H1 (cell line): Measurements from ENCODE around the gene PRDM10.

Experiments
- EGR1 ChIP-seq: IDR thresholded peaks from 2 replicates; pipeline ENCODE4 v1.6.1; 2011; ENCODE audit warnings: low read depth, low read length, borderline replicate concordance
- MAX ChIP-seq: IDR thresholded peaks from 2 replicates; pipeline ENCODE4 v1.6.1; 2012; ENCODE audit warnings: inconsistent platforms
- RAD21 ChIP-seq, 2 experiments: IDR thresholded peaks in 1 of 2; conservative IDR thresholded peaks in 1 of 2; 2 replicates each; pipeline ENCODE4 v1.6.1; 2011; ENCODE audit warnings: low read depth in 2 of 2, low read length in 2 of 2, improper control_type of control experiment in 1 of 2, inconsistent platforms in 1 of 2, mild to moderate bottlenecking in 1 of 2, moderate library complexity in 1 of 2
- SAP30 ChIP-seq: fragments of 300-600 bp; sonication (generic); IDR thresholded peaks from 2 replicates; pipeline ENCODE4 v1.7.1; 2012; ENCODE audit warnings: low read length, moderate library complexity, mild to moderate bottlenecking, inconsistent platforms; ENCODE audit not compliant: insufficient read depth, insufficient replicate concordance
- SP2 ChIP-seq: IDR thresholded peaks from 2 replicates; pipeline ENCODE4 v1.6.1; 2012; ENCODE audit warnings: mild to moderate bottlenecking, low read length, inconsistent platforms

- TF ChIP-seq MAX (no peak), SP2 (no peak), EGR1 (no peak), RAD21 (IDR thresholded peaks at IDR 0.05 in 1 of 2, conservative IDR thresholded peaks at IDR 0.05 in 1 of 2; ENCODE audit: low read depth in 2 of 2, low read length in 2 of 2) (no peak), SAP30 (no peak)
Measured at GRCh38 chr11:129976328-129976727, 26.3 kb downstream of the PRDM10 start.
